ENCODE measurements around the gene BRD4. TPM values are rescaled to one million over a fixed set of nuclear protein-coding genes. Genes with fewer than 3 reads are reported as not detected.

Gene BRD4
- total and polyA plus RNA-seq, 2 of the 13 experiments (the other 11 are each of a cell fraction or from before 2014, with no cell fraction given), result 10.5 to 11.4 TPM

- TF ChIP-seq UBTF (CRISPR knock-in tag; IDR thresholded peaks at IDR 0.05), result peak; percentile 47; the same call in 1 of the 2 replicates
- peak; percentile 37; the same call in 1 of the 2 replicates for TF ChIP-seq MTA1 (CRISPR knock-in tag; IDR thresholded peaks at IDR 0.05; ENCODE audit: borderline replicate concordance)
- TF ChIP-seq ATRX (CRISPR knock-in tag; IDR thresholded peaks at IDR 0.05; ENCODE audit: borderline replicate concordance), result no peak
- no peak for TF ChIP-seq ARHGAP35 (CRISPR knock-in tag; IDR thresholded peaks at IDR 0.05; ENCODE audit: borderline replicate concordance)
- TF ChIP-seq BHLHE40 (IDR thresholded peaks at IDR 0.05; ENCODE audit: low read length), result no peak
- TF ChIP-seq, protein P1, sequence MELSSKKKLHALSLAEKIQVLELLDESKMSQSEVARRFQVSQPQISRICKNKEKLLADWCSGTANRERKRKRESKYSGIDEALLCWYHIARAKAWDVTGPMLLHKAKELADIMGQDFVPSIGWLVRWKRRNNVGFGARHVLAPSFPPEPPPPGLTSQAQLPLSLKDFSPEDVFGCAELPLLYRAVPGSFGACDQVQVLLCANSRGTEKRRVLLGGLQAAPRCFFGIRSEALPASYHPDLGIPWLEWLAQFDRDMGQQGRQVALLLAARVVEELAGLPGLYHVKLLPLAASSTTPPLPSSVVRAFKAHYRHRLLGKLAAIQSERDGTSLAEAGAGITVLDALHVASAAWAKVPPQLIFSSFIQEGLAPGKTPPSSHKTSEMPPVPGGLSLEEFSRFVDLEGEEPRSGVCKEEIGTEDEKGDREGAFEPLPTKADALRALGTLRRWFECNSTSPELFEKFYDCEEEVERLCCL (CRISPR knock-in tag; IDR thresholded peaks at IDR 0.05; ENCODE audit: borderline replicate concordance), result no peak
- TF ChIP-seq ZNF790 (CRISPR knock-in tag; IDR thresholded peaks at IDR 0.05; ENCODE audit: borderline replicate concordance), result no peak
- TF ChIP-seq MNT (IDR thresholded peaks at IDR 0.05), result 0 out of 2 replicates have a peak, but pooled peaks have one; percentile 1
- peak; percentile 4; the same call in 1 of the 2 replicates for TF ChIP-seq DRAP1 (CRISPR knock-in tag; IDR thresholded peaks at IDR 0.05)
- TF ChIP-seq ZNF784 (CRISPR knock-in tag; IDR thresholded peaks at IDR 0.05; ENCODE audit: borderline replicate concordance), result no peak
- TF ChIP-seq, protein P2, sequence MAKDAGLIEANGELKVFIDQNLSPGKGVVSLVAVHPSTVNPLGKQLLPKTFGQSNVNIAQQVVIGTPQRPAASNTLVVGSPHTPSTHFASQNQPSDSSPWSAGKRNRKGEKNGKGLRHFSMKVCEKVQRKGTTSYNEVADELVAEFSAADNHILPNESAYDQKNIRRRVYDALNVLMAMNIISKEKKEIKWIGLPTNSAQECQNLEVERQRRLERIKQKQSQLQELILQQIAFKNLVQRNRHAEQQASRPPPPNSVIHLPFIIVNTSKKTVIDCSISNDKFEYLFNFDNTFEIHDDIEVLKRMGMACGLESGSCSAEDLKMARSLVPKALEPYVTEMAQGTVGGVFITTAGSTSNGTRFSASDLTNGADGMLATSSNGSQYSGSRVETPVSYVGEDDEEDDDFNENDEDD (CRISPR knock-in tag; IDR thresholded peaks at IDR 0.05; ENCODE audit: borderline replicate concordance), result no peak
- no peak for TF ChIP-seq ZNF496 (CRISPR knock-in tag; IDR thresholded peaks at IDR 0.05; ENCODE audit: insufficient replicate concordance)
- TF ChIP-seq ZNF234 (CRISPR knock-in tag; conservative IDR thresholded peaks at IDR 0.05), result peak; percentile 62; the same call in 1 of the 2 replicates
- no peak for TF ChIP-seq DPF2 (CRISPR knock-in tag; IDR thresholded peaks at IDR 0.05; ENCODE audit: borderline replicate concordance, low read depth)
- TF ChIP-seq ARID3A (IDR thresholded peaks at IDR 0.05; ENCODE audit: low read depth, low read length), result no peak
- TF ChIP-seq DR1 (CRISPR knock-in tag; IDR thresholded peaks at IDR 0.05), result no peak
- 0 out of 2 replicates have a peak, but pooled peaks have one; percentile 40 for TF ChIP-seq ZSCAN20 (CRISPR knock-in tag; IDR thresholded peaks at IDR 0.05; ENCODE audit: borderline replicate concordance)
- no peak; the same call in 1 of the 2 replicates for TF ChIP-seq NRL (CRISPR knock-in tag; IDR thresholded peaks at IDR 0.05; ENCODE audit: borderline replicate concordance)
Measured at GRCh38 chr19:15379999-15380647, 47.8 kb upstream of the BRD4 start (continued).
